HepG2 (cell line): ENCODE results near the gene CHFR. TPM values are rescaled to one million over a fixed set of nuclear protein-coding genes. Genes with fewer than 3 reads are reported as not detected.

ENCODE experiments used
- ATAC-seq: fragments of 200-7000 bp; cut with Tn5 transposase; 3 replicates; pipeline ENCODE4 v1.9.1; 2020; ENCODE audit warnings: mild to moderate bottlenecking, moderate library complexity
- BruUV-seq: library from RNA; stranded (reverse); fragments of 400-500 nt; replicated peaks from 2 replicates; lab custom pipeline; 2021; lab: Mats Ljungman, UMichigan
- CTCF ChIA-PET: fragments of 300-600 bp; formaldehyde crosslinking; extraction: SDS; loops from one replicate; lab custom pipeline; 2021; ENCODE audit warnings: low total read pairs, inconsistent platforms, low intra/inter-chr PET ratio; lab: Yijun Ruan, JAX
- POLR2A ChIA-PET: fragments of 350-600 bp; sonication (Branson Sonifier 250); formaldehyde crosslinking; loops from one replicate; lab custom pipeline; 2020; ENCODE audit warnings: antibody characterized with exemption, inconsistent platforms; lab: Yijun Ruan, JAX
- DNase-seq: peaks from one replicate; pipeline ENCODE4 v3.0.0-alpha.2; 2015; ENCODE audit warnings: low spot score
- FAIRE-seq: peaks from 3 replicates; lab custom pipeline; 2011; peaks lifted over from hg19 to GRCh38; lab: Jason Lieb, UNC
- H2AFZ ChIP-seq: one replicate; pipeline ENCODE4 v1.6.1; 2011; ENCODE audit warnings: low read length, inconsistent platforms
- H3K27ac ChIP-seq: fragments of 300-600 bp; 3 replicates; pipeline ENCODE4 v1.8.0; 2011; ENCODE audit warnings: mixed run types, mild to moderate bottlenecking, mixed read lengths, low read length, inconsistent platforms; ENCODE audit not compliant: insufficient read depth; ENCODE audit errors: extremely low read length
- H3K27me3 ChIP-seq, 2 experiments: fragments of 200-600 bp in 1 of 2; 2 replicates in 1 of 2; 3 replicates in 1 of 2; pipeline versions ENCODE4 v1.6.0 to v1.8.0; 2011; ENCODE audit warnings: low read length in 2 of 2, mild to moderate bottlenecking in 2 of 2, moderate library complexity in 2 of 2, inconsistent platforms in 1 of 2; ENCODE audit not compliant: insufficient read depth in 2 of 2, control insufficient read depth in 1 of 2
- H3K36me3 ChIP-seq, 2 experiments: fragments of 200-600 bp in 1 of 2; replicated peaks in 1 of 2; 2 replicates in 1 of 2; 3 replicates in 1 of 2; pipeline versions ENCODE4 v1.5.1 to v1.8.0; 2011; ENCODE audit warnings: low read length in 2 of 2, inconsistent platforms in 1 of 2; ENCODE audit not compliant: insufficient read depth in 2 of 2, control insufficient read depth in 1 of 2
- H3K4me1 ChIP-seq: 2 replicates; pipeline ENCODE4 v1.5.1; 2012; ENCODE audit warnings: low read length, inconsistent platforms; ENCODE audit not compliant: insufficient read depth
- H3K4me2 ChIP-seq: 2 replicates; pipeline ENCODE4 v1.6.0; 2011; ENCODE audit warnings: low read depth, low read length, inconsistent platforms
- H3K4me3 ChIP-seq, 3 experiments: fragments of 200-600 bp in 1 of 3; sonication (generic), shearing (Covaris generic) in 1 of 3; replicated peaks in 1 of 3; 2 replicates each; pipeline ENCODE4 v1.5.1; 2011 to 2016; ENCODE audit warnings: low read length in 3 of 3, inconsistent platforms in 2 of 3, low read depth in 2 of 3, mild to moderate bottlenecking in 2 of 3, control low read depth in 1 of 3, mixed read lengths in 1 of 3; ENCODE audit not compliant: insufficient read depth in 1 of 3
- H3K79me2 ChIP-seq: one replicate; pipeline ENCODE4 v1.6.1; 2011; ENCODE audit warnings: low read length, inconsistent platforms; ENCODE audit not compliant: insufficient read depth
- H3K9ac ChIP-seq: 2 replicates; pipeline ENCODE4 v1.6.0; 2011; ENCODE audit warnings: mild to moderate bottlenecking, low read depth, low read length, inconsistent platforms; ENCODE audit not compliant: insufficient read depth
- H3K9me3 ChIP-seq: 2 replicates; pipeline ENCODE4 v1.5.1; 2012; ENCODE audit warnings: mild to moderate bottlenecking, low read length
- H4K20me1 ChIP-seq: 2 replicates; pipeline ENCODE4 v1.6.0; 2011; ENCODE audit warnings: inconsistent platforms, mild to moderate bottlenecking, low read length, moderate library complexity; ENCODE audit not compliant: insufficient read depth
- CENPT ChIP-seq: sonication (generic); formaldehyde crosslinking; IDR thresholded peaks from 2 replicates; pipeline ENCODE4 v1.8.0; 2022; ENCODE audit warnings: low read depth, mild to moderate bottlenecking, moderate library complexity, missing genetic modification reagents
- CENPX ChIP-seq: sonication (generic); formaldehyde crosslinking; IDR thresholded peaks from 2 replicates; pipeline ENCODE4 v1.9.0; 2021; ENCODE audit warnings: mild to moderate bottlenecking, missing genetic modification reagents, moderate library complexity
- KLF9 ChIP-seq: IDR thresholded peaks from 2 replicates; pipeline ENCODE4 v1.6.1; 2016; ENCODE audit warnings: low read depth
- PAWR ChIP-seq: sonication (generic); formaldehyde crosslinking; IDR thresholded peaks from 2 replicates; pipeline ENCODE4 v1.4.0; 2020; ENCODE audit warnings: missing genetic modification reagents, mild to moderate bottlenecking, borderline replicate concordance
- ZBTB38 ChIP-seq: sonication (generic); formaldehyde crosslinking; IDR thresholded peaks from 2 replicates; pipeline ENCODE4 v1.5.1; 2020; ENCODE audit warnings: mild to moderate bottlenecking, missing genetic modification reagents
- ZNF441 ChIP-seq: sonication (generic); formaldehyde crosslinking; IDR thresholded peaks from 2 replicates; pipeline ENCODE4 v1.7.0; 2021; ENCODE audit warnings: missing genetic modification reagents, borderline replicate concordance
- ZNF619 ChIP-seq: sonication (generic); formaldehyde crosslinking; IDR thresholded peaks from 2 replicates; pipeline ENCODE4 v1.4.0; 2020; ENCODE audit warnings: mild to moderate bottlenecking, missing genetic modification reagents
- ZNF788 ChIP-seq: sonication (generic); formaldehyde crosslinking; IDR thresholded peaks from 2 replicates; pipeline ENCODE4 v1.5.0; 2020; ENCODE audit warnings: mild to moderate bottlenecking, missing genetic modification reagents, borderline replicate concordance
- ZSCAN9 ChIP-seq: IDR thresholded peaks from 2 replicates; pipeline ENCODE4 v1.6.1; 2016; ENCODE audit warnings: borderline replicate concordance
- WGBS: methylation state at CpG from one replicate; pipeline ENCODE4 v1.1.6; 2017; ENCODE audit warnings: low lambda C conversion rate; 5-methylcytosine and 5-hydroxymethylcytosine counted together
- in situ Hi-C: cut with HindIII; loops from 2 replicates; pipeline ENCODE4 v1.10.0; 2017; ENCODE audit warnings: low pct_unique_long_range_greater_than_20kb; ENCODE audit not compliant: extremely low pct_ligation_motif_present
- intact Hi-C: fragments of 100-400 bp; cut with micrococcal nuclease; formaldehyde crosslinking; loops from one replicate; pipeline ENCODE4 v1.10.0; 2022; ENCODE audit not compliant: unreplicated experiment
- polyA plus RNA-seq, 8 experiments: library from polyadenylated mRNA; depleted of rRNA in 3 of 8; stranded (reverse) in 7 of 8; unstranded in 1 of 8; fragments of >200 nt; fragmentation: Illumina TruSeq in 4 of 8; extraction: Trizol in 4 of 8; gene quantifications; 2 replicates each; pipeline versions ENCODE4 v1.2.1 to v1.2.3, GENCODE V29; 2011 to 2016; ENCODE audit warnings: low read depth in 4 of 8, missing spikeins in 1 of 8, mixed read lengths in 1 of 8; ENCODE audit not compliant: insufficient read depth in 1 of 8
- total RNA-seq, 5 experiments: library from RNA; depleted of rRNA; stranded (reverse); fragments of >200 nt; fragmentation: Illumina TruSeq; extraction: Trizol; gene quantifications; 2 replicates each; pipeline ENCODE4 v1.2.3, GENCODE V29; 2016; ENCODE audit warnings: low read depth in 1 of 5
- TF ChIP-seq, protein P1 (sequence below): sonication (generic); formaldehyde crosslinking; IDR thresholded peaks from 2 replicates; pipeline ENCODE4 v1.5.0; 2020; ENCODE audit warnings: missing genetic modification reagents

The CHFR gene
- total and polyA plus RNA-seq, 2 of the 13 experiments (the other 11 are each of a cell fraction or from before 2014, with no cell fraction given): 21.4 to 21.5 TPM

DNA sequence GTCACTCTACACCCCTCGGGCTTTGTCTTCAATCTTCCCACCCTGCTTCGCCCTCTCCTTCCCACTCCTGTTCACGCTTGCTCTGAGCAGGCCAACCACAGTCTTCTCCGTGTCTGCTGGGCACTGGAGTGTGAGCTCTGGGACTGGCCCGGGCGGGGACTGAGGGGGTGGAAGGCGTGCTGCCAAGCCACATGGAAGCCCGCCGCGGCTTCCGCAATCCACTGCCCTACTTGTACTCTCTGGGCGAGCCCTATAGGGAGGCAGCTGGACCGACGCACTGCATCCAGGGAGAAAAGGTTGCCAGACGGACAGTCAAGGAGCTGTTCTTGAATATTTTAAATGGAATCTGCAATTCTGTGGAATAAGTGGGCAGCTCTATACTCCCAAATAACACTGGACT, 83.5 kb downstream of the CHFR start:
- intact Hi-C loops: no loop called here
- ATAC-seq: no peak
- BruUV-seq: no TSS peak
- no peak overlapping the region for H3K4me3 ChIP-seq
- peaks cover 6% of the 10 kb centered on the region for H3K79me2 ChIP-seq
- no peak overlapping the region for H3K9ac ChIP-seq
- H4K20me1 ChIP-seq: 0 out of 2 replicates have a peak, but pooled peaks cover 7% of the 10 kb centered on the region
- no peak overlapping the region for H3K4me2 ChIP-seq
- ChIA-PET POLR2A (no interaction called here), CTCF (no interaction called here)
- in situ Hi-C loops: no loop called here
- H3K27ac ChIP-seq: no peak overlapping the region
- no peak for DNase-seq
- WGBS: over 99% methylated on average over 13 of the region's 15 CpGs
- H3K36me3 ChIP-seq: peaks cover 47 to 82% of the 10 kb centered on the region in 2 experiments
- FAIRE-seq: no peak
- no peak overlapping the region for H2AFZ ChIP-seq
- no peaks in the 10 kb centered on the region for H3K4me1 ChIP-seq
- TF ChIP-seq ZNF788 (CRISPR knock-in tag) (no peak), ZSCAN9 (CRISPR knock-in tag) (no peak), ZNF441 (CRISPR knock-in tag) (no peak), KLF9 (CRISPR knock-in tag) (no peak), ZNF619 (no peak), ZBTB38 (CRISPR knock-in tag) (no peak), PAWR (CRISPR knock-in tag) (no peak), CENPT (CRISPR knock-in tag) (no peak), CENPX (CRISPR knock-in tag) (no peak)
- TF ChIP-seq, protein P1, sequence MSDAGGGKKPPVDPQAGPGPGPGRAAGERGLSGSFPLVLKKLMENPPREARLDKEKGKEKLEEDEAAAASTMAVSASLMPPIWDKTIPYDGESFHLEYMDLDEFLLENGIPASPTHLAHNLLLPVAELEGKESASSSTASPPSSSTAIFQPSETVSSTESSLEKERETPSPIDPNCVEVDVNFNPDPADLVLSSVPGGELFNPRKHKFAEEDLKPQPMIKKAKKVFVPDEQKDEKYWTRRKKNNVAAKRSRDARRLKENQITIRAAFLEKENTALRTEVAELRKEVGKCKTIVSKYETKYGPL (CRISPR knock-in tag): no peak
- no peaks in the 10 kb centered on the region for H3K27me3 ChIP-seq
- no peaks in the 10 kb centered on the region for H3K9me3 ChIP-seq
